ENCODE results near the gene NCBP3. TPM values are rescaled to one million over a fixed set of nuclear protein-coding genes. Genes with fewer than 3 reads are reported as not detected.

NCBP3 gene, protein sequence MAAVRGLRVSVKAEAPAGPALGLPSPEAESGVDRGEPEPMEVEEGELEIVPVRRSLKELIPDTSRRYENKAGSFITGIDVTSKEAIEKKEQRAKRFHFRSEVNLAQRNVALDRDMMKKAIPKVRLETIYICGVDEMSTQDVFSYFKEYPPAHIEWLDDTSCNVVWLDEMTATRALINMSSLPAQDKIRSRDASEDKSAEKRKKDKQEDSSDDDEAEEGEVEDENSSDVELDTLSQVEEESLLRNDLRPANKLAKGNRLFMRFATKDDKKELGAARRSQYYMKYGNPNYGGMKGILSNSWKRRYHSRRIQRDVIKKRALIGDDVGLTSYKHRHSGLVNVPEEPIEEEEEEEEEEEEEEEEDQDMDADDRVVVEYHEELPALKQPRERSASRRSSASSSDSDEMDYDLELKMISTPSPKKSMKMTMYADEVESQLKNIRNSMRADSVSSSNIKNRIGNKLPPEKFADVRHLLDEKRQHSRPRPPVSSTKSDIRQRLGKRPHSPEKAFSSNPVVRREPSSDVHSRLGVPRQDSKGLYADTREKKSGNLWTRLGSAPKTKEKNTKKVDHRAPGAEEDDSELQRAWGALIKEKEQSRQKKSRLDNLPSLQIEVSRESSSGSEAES
- polyA plus RNA-seq (2013, experiment 1 of 2): 35.6 TPM
- 36.1 TPM for polyA plus RNA-seq (2013, experiment 2 of 2)

DNA sequence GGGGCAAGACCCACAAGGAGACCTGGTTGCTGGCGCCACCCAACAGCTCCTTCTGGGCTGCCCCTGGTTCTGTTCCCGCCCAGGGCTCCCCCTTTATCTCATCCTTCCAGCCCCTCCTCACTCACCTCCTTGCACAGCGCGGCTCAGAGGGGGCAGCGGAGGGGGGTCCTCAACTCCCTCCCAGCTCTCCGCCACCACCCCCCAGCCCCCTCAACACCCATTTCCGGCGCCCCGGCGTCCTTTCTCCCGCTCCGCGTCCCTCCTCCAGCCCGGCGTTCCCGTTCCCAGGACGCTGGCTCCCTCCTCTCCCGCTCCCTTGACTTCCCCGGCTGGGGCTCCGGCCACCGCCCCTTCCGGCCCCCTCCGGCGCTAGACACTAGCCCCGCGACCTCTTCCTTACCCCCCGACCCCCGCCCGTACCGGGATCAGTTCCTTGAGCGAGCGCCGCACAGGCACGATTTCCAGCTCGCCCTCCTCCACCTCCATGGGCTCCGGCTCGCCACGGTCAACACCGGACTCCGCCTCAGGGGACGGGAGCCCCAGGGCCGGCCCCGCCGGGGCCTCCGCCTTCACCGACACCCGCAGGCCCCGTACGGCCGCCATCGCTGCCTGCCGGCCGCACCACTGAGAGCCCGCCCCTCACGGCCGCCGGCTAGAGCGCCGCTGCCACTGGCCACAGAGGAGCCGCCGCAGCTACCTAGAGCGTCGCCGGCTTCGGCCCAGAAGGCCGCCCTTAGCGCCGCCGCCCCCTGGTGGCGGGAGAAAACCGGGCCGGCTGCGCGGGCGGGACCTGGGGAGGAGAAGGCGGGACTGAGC lies at the start of gene NCBP3:
Gene NCBP3, minus strand, starts transcription at position 626 of the 816 bp plus-strand sequence. Its CDS starts 23 bp downstream, at position 603.
- H3K4me3 ChIP-seq (ENCODE audit: low read length): peak within 1 kb of the TSS; percentile 89
- peaks cover 6% of the 10 kb centered on the region; the same call in 1 of the 2 replicates for H3K4me1 ChIP-seq (ENCODE audit: insufficient read depth, low read length)
- H3K27ac ChIP-seq (ENCODE audit: low read depth, low read length): peak within 1 kb of the TSS; percentile 92
- under 1% methylated on average over 76 of the region's 76 CpGs for WGBS
- H3K9ac ChIP-seq (ENCODE audit: low read depth, low read length): peak within 1 kb of the TSS; percentile 98
- H3K36me3 ChIP-seq (ENCODE audit: insufficient read depth, low read length): peaks cover 34% of the 10 kb centered on the region
- H3K9me3 ChIP-seq (ENCODE audit: insufficient read depth, low read depth, low read length): no peaks in the 10 kb centered on the region
- H3K27me3 ChIP-seq (ENCODE audit: insufficient read depth, low read length): no peaks in the 10 kb centered on the region

GRCh38 chr17:3895354-3895753 lies 49.3 kb upstream of the NCBP3 start:
- Histone ChIP-seq H3K9ac (ENCODE audit: low read depth, low read length) (no peak overlapping the region), H3K36me3 (ENCODE audit: insufficient read depth, low read length) (no peaks in the 10 kb centered on the region), H3K27ac (ENCODE audit: low read depth, low read length) (no peak overlapping the region), H3K9me3 (ENCODE audit: insufficient read depth, low read depth, low read length) (no peaks in the 10 kb centered on the region), H3K27me3 (ENCODE audit: insufficient read depth, low read length) (peaks cover 4% of the 10 kb centered on the region; the same call in 1 of the 2 replicates), H3K4me1 (ENCODE audit: insufficient read depth, low read length) (peaks cover 17% of the 10 kb centered on the region), H3K4me3 (ENCODE audit: low read length) (no peak overlapping the region)
- 92% methylated on average over 3 of the region's 3 CpGs for WGBS

DNA sequence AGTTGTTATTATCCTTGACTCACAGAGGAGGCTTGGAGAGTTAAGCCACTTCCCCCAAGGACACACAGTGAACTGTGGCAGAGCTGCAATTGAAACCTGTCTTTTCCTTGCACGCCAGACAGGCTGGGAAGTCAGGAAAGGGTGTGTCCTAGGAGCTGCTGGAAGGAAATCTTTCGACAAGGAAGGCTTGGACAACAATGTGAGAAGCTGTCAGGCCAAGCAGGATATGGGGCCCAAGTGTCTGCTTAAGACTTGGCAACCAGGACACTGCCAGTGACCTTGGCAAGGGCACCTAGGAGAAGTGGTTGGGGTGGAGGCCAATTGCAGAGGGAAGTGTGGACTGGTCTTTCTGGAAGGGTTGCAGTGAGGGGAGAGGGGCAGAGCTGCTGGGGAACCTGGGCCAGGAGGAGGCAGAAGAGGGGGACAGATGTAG lies 48.9 kb upstream of the NCBP3 start:
- Histone ChIP-seq H3K36me3 (ENCODE audit: insufficient read depth, low read length) (no peaks in the 10 kb centered on the region), H3K27ac (ENCODE audit: low read depth, low read length) (no peak overlapping the region)

DNA sequence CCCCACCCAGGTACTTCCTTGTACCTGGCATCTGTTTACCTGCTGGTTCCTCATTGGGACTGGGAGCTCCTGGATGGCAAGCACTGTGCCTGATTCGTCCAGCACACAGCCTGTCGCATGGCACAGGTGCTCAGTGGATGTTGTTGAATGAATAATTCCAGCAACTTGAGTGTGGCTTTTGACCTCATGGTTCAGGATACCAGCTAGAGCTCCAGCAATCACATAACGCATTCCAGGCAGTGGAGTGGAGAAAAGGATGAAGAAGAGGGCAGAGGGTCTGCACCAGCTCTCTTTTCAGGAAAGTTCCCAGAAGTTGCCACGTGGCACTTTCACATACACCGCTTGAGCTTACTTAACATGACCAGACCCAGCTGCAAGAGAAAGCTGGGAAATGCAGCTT lies 48.1 kb upstream of the NCBP3 start:
- Histone ChIP-seq H3K27ac (ENCODE audit: low read depth, low read length) (no peak overlapping the region), H3K4me3 (ENCODE audit: low read length) (no peak overlapping the region), H3K9ac (ENCODE audit: low read depth, low read length) (no peak overlapping the region), H3K36me3 (ENCODE audit: insufficient read depth, low read length) (no peaks in the 10 kb centered on the region), H3K4me1 (ENCODE audit: insufficient read depth, low read length) (peaks cover 18% of the 10 kb centered on the region), H3K9me3 (ENCODE audit: insufficient read depth, low read depth, low read length) (no peaks in the 10 kb centered on the region), H3K27me3 (ENCODE audit: insufficient read depth, low read length) (peaks cover 4% of the 10 kb centered on the region; the same call in 1 of the 2 replicates)
- WGBS: 91% methylated on average over 5 of the region's 5 CpGs

More for the DNA sequence above, 48.9 kb upstream of the NCBP3 start:
- Histone ChIP-seq H3K9me3 (ENCODE audit: insufficient read depth, low read depth, low read length) (no peaks in the 10 kb centered on the region), H3K27me3 (ENCODE audit: insufficient read depth, low read length) (peaks cover 4% of the 10 kb centered on the region; the same call in 1 of the 2 replicates), H3K4me1 (ENCODE audit: insufficient read depth, low read length) (peaks cover 17% of the 10 kb centered on the region), H3K4me3 (ENCODE audit: low read length) (no peak overlapping the region), H3K9ac (ENCODE audit: low read depth, low read length) (no peak overlapping the region)
- WGBS: 80% methylated on average over 2 of the region's 2 CpGs

GRCh38 chr17:3893720-3894116 lies 47.7 kb upstream of the NCBP3 start:
- Histone ChIP-seq H3K4me1 (ENCODE audit: insufficient read depth, low read length) (peaks cover 22% of the 10 kb centered on the region), H3K9me3 (ENCODE audit: insufficient read depth, low read depth, low read length) (no peaks in the 10 kb centered on the region), H3K27me3 (ENCODE audit: insufficient read depth, low read length) (peaks cover 4% of the 10 kb centered on the region; the same call in 1 of the 2 replicates), H3K9ac (ENCODE audit: low read depth, low read length) (peak overlapping the region; percentile 13; the same call in 1 of the 2 replicates), H3K4me3 (ENCODE audit: low read length) (peak overlapping the region; percentile 59), H3K36me3 (ENCODE audit: insufficient read depth, low read length) (no peaks in the 10 kb centered on the region), H3K27ac (ENCODE audit: low read depth, low read length) (no peak overlapping the region)
- WGBS: 77% methylated on average over 7 of the region's 7 CpGs

DNA sequence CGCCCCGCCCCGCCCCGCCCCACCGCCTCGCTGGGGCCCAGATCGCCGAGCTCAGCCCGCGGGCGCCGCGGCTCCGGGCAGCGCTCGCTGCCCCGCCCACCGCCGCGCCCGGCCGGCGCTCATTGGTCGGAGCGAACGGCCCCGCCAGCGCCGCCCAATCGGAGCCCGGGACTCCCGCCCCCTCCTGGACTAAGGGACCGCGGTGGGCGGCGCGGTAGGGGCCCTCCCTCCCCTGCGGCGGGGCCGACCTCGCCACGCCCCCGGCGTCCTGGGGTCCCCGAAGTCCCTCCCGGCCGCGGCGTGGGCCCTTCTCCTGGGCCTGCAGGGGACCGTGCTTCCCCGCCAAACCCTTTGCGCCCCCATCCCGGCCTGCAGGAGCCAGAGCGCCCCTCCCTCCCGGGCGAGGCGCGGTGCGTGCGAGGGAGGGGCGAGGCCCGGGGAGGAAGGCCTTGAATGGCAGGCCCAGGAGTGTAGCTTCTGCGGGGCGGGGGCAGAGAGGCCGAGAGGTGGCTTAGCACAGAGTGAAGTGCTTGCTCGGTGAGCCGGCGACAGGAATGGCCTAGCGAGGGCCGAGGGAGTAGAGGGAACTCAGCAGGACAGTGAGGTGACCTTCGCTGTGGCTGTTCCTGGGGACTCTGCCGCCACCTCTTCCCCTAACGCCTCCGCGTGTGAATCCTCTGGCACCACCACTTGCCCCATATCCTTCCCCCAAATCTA lies 47.1 kb upstream of the NCBP3 start, which contains the start of gene CAMKK1:
Gene CAMKK1, minus strand, starts transcription at position 51 of the 717 bp plus-strand sequence. CDS start 7,366 bp downstream, outside the sequence.
- no peaks in the 10 kb centered on the region for H3K9me3 ChIP-seq (ENCODE audit: insufficient read depth, low read depth, low read length)
- H3K4me3 ChIP-seq (ENCODE audit: low read length): peak within 1 kb of the TSS; percentile 62
- H3K36me3 ChIP-seq (ENCODE audit: insufficient read depth, low read length): no peaks in the 10 kb centered on the region
- peaks cover 4% of the 10 kb centered on the region; the same call in 1 of the 2 replicates for H3K27me3 ChIP-seq (ENCODE audit: insufficient read depth, low read length)
- peaks cover 26% of the 10 kb centered on the region for H3K4me1 ChIP-seq (ENCODE audit: insufficient read depth, low read length)
- H3K27ac ChIP-seq (ENCODE audit: low read depth, low read length): no peak within 1 kb of the TSS
- H3K9ac ChIP-seq (ENCODE audit: low read depth, low read length): peak within 1 kb of the TSS; percentile 13
- WGBS: 2% methylated on average over 75 of the region's 75 CpGs

DNA sequence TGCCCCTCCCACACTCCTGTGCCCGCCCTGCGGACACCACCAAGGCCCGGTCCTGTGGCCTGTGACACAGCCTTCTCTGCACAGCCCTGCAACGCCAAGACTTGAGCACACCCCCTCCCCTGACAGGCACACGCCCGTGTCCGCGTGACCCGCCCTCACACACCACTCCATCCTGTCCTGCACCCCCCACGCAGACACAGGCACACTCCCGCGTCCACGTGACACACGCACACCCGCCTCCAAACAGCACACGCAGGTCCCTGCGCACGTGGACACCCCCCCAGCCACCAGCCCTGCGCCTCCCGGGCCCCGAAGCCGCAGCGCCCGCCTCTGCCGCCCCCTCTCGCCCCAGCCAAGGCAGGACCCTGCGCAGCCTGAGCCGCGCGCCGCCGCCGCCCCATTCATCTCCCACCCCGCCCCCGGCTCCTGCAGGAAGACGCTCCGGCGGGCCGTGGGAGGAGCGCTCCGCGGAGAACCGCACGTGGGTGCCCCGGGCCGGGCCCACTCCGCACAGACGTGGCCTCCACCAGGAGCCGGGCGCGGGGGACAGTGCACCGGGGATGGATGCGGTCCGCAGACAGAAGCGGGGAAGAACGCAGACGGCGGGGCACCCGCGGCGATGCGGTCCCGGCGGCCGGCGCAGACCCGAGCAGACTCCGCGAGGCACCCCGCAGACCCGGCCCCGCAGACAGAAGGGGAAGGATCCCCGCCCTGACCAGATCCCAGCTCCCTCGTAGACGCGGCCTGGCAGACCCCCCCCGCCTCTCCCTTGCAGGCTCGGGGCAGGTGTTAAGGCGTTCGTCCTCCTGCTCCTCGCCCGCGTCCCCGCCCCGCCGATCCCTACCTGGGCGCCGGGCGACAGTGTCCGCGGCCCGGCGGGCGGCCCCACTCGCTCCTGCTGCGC lies 46.3 kb upstream of the NCBP3 start:
- H3K4me1 ChIP-seq (ENCODE audit: insufficient read depth, low read length): peaks cover 30% of the 10 kb centered on the region
- H3K27ac ChIP-seq (ENCODE audit: low read depth, low read length): no peak overlapping the region
- peak overlapping the region; percentile 1; the same call in 1 of the 2 replicates for H3K9ac ChIP-seq (ENCODE audit: low read depth, low read length)
- peak overlapping the region; percentile 62 for H3K4me3 ChIP-seq (ENCODE audit: low read length)
- no peaks in the 10 kb centered on the region for H3K9me3 ChIP-seq (ENCODE audit: insufficient read depth, low read depth, low read length)
- no peaks in the 10 kb centered on the region for H3K36me3 ChIP-seq (ENCODE audit: insufficient read depth, low read length)
- peaks cover 4% of the 10 kb centered on the region; the same call in 1 of the 2 replicates for H3K27me3 ChIP-seq (ENCODE audit: insufficient read depth, low read length)
- under 1% methylated on average over 96 of the region's 96 CpGs for WGBS

DNA sequence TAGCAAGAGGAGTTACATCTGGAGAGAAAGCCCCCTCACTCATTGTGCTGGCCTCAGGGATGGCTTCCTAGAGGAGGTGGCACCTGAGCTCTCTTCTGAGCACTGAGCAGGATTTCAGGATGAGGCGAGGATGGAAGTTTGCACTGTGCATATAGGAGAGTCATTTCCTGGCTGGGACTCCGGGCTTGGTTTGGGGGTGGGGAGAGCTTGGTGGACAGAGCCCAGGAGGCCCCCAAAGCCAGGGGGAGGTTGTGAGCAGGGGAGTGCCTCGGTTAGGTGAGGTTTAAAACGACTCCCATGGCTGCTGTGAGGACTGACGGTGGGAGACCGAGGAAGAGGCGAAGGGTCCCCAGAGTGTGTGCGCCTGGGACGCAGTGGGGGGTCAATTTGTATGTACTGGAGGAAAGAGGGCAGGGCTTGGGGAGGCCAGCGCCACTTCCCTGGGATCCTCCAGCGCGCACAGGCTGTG lies 45.6 kb upstream of the NCBP3 start:
- no peak overlapping the region for H3K9ac ChIP-seq (ENCODE audit: low read depth, low read length)
- peak overlapping the region; percentile 62 for H3K4me3 ChIP-seq (ENCODE audit: low read length)
- no peaks in the 10 kb centered on the region for H3K36me3 ChIP-seq (ENCODE audit: insufficient read depth, low read length)
- H3K4me1 ChIP-seq (ENCODE audit: insufficient read depth, low read length): peaks cover 30% of the 10 kb centered on the region
- no peak overlapping the region for H3K27ac ChIP-seq (ENCODE audit: low read depth, low read length)
- no peaks in the 10 kb centered on the region for H3K9me3 ChIP-seq (ENCODE audit: insufficient read depth, low read depth, low read length)
- WGBS: 16% methylated on average over 12 of the region's 12 CpGs
- H3K27me3 ChIP-seq (ENCODE audit: insufficient read depth, low read length): peaks cover 4% of the 10 kb centered on the region; the same call in 1 of the 2 replicates

GRCh38 chr17:3890878-3891219 lies 44.8 kb upstream of the NCBP3 start:
- Histone ChIP-seq H3K27ac (ENCODE audit: low read depth, low read length) (no peak overlapping the region), H3K27me3 (ENCODE audit: insufficient read depth, low read length) (peaks cover 4% of the 10 kb centered on the region; the same call in 1 of the 2 replicates), H3K4me3 (ENCODE audit: low read length) (no peak overlapping the region), H3K9me3 (ENCODE audit: insufficient read depth, low read depth, low read length) (no peaks in the 10 kb centered on the region), H3K9ac (ENCODE audit: low read depth, low read length) (no peak overlapping the region), H3K36me3 (ENCODE audit: insufficient read depth, low read length) (no peaks in the 10 kb centered on the region), H3K4me1 (ENCODE audit: insufficient read depth, low read length) (peaks cover 30% of the 10 kb centered on the region)
- 63% methylated on average over 4 of the region's 4 CpGs for WGBS

Measured in HUES64 (cell line).